ENCODE results near the gene CDK19. TPM values are rescaled to one million over a fixed set of nuclear protein-coding genes. Genes with fewer than 3 reads are reported as not detected.

Gene CDK19
- total RNA-seq, 1 experiment from 2014 or later: 24.3 TPM

- Mint-ChIP-seq H3K4me3 (ENCODE audit: low read depth, unreplicated experiment) (no peak overlapping the region), H3K27me3 (ENCODE audit: unreplicated experiment) (no peaks in the 10 kb centered on the region), H3K27ac (ENCODE audit: unreplicated experiment) (no peak overlapping the region), H3K36me3 (ENCODE audit: insufficient read depth, unreplicated experiment) (no peaks in the 10 kb centered on the region), H3K4me1 (ENCODE audit: low read depth, unreplicated experiment) (peaks cover 10% of the 10 kb centered on the region), H3K9me3 (ENCODE audit: low read depth, unreplicated experiment) (no peaks in the 10 kb centered on the region)
- DNase-seq: no peak
- BruUV-seq (replicated peaks): no TSS peak
- no peak for TF ChIP-seq CTCF (IDR thresholded peaks at IDR 0.05; ENCODE audit: unreplicated experiment)
- CTCF ChIA-PET: no interaction called here
- intact Hi-C loops (cut with micrococcal nuclease; ENCODE audit: unreplicated experiment): no loop called here
These were observed 165.6 kb downstream of the CDK19 start for GRCh38 chr6:110649704-110650103.

GRCh38 chr6:110646951-110647910, 168.0 kb downstream of the CDK19 start:
- H3K9me3 Mint-ChIP-seq (ENCODE audit: low read depth, unreplicated experiment): no peaks in the 10 kb centered on the region
- no TSS peak for BruUV-seq (replicated peaks)
- H3K4me1 Mint-ChIP-seq (ENCODE audit: low read depth, unreplicated experiment): no peaks in the 10 kb centered on the region
- H3K27ac Mint-ChIP-seq (ENCODE audit: unreplicated experiment): no peak overlapping the region
- no peaks in the 10 kb centered on the region for H3K36me3 Mint-ChIP-seq (ENCODE audit: insufficient read depth, unreplicated experiment)
- no peak overlapping the region for H3K4me3 Mint-ChIP-seq (ENCODE audit: low read depth, unreplicated experiment)
- intact Hi-C loops (cut with micrococcal nuclease; ENCODE audit: unreplicated experiment): no loop called here
- no peaks in the 10 kb centered on the region for H3K27me3 Mint-ChIP-seq (ENCODE audit: unreplicated experiment)
- CTCF ChIA-PET: no interaction called here
- TF ChIP-seq CTCF (IDR thresholded peaks at IDR 0.05; ENCODE audit: unreplicated experiment): peak; percentile 63
- DNase-seq: no peak

GRCh38 chr6:110646419-110646698, 168.9 kb downstream of the CDK19 start:
- Mint-ChIP-seq H3K9me3 (ENCODE audit: low read depth, unreplicated experiment) (no peaks in the 10 kb centered on the region), H3K27me3 (ENCODE audit: unreplicated experiment) (no peaks in the 10 kb centered on the region), H3K4me1 (ENCODE audit: low read depth, unreplicated experiment) (no peaks in the 10 kb centered on the region), H3K36me3 (ENCODE audit: insufficient read depth, unreplicated experiment) (no peaks in the 10 kb centered on the region), H3K4me3 (ENCODE audit: low read depth, unreplicated experiment) (no peak overlapping the region), H3K27ac (ENCODE audit: unreplicated experiment) (no peak overlapping the region)
- TF ChIP-seq CTCF (IDR thresholded peaks at IDR 0.05; ENCODE audit: unreplicated experiment): no peak
- CTCF ChIA-PET: no interaction called here
- no TSS peak for BruUV-seq (replicated peaks)
- no peak for DNase-seq
- intact Hi-C loops (cut with micrococcal nuclease; ENCODE audit: unreplicated experiment): no loop called here

- no peaks in the 10 kb centered on the region for H3K27me3 Mint-ChIP-seq (ENCODE audit: unreplicated experiment)
- no TSS peak for BruUV-seq (replicated peaks)
- H3K27ac Mint-ChIP-seq (ENCODE audit: unreplicated experiment): no peak overlapping the region
- no peak for TF ChIP-seq CTCF (IDR thresholded peaks at IDR 0.05; ENCODE audit: unreplicated experiment)
- no peak overlapping the region for H3K4me3 Mint-ChIP-seq (ENCODE audit: low read depth, unreplicated experiment)
- no peak for DNase-seq
- H3K36me3 Mint-ChIP-seq (ENCODE audit: insufficient read depth, unreplicated experiment): no peaks in the 10 kb centered on the region
- no peaks in the 10 kb centered on the region for H3K4me1 Mint-ChIP-seq (ENCODE audit: low read depth, unreplicated experiment)
- no peaks in the 10 kb centered on the region for H3K9me3 Mint-ChIP-seq (ENCODE audit: low read depth, unreplicated experiment)
- CTCF ChIA-PET: no interaction called here
- intact Hi-C loops (cut with micrococcal nuclease; ENCODE audit: unreplicated experiment): no loop called here
These were observed 169.4 kb downstream of the CDK19 start for GRCh38 chr6:110645685-110646418.
